Smooth muscle cell of the brain vasculature (primary cell): ENCODE measurements around the gene RHO.
"Not testable (repeated sequence)": the region's sequence is repeated elsewhere in the genome, so short reads cannot be mapped to it uniquely, and the experiment has no call there.

ENCODE experiments used
- DNase-seq: peaks from one replicate; pipeline ENCODE4 v3.0.0-alpha.2; 2012; ENCODE audit warnings: low read depth, low spot score

Gene RHO

GRCh38 chr3:129543156-129543790, 14.8 kb downstream of the RHO start, which contains the start of gene H1-8:
TSS of gene H1-8 (plus strand) at chr3:129543175. CDS start at chr3:129543219, 44 bp downstream.
- DNase-seq: no peak

- DNase-seq: no peak
Measured at GRCh38 chr3:129543999-129544398, 15.6 kb downstream of the RHO start.

GRCh38 chr3:129545951-129546350, 17.5 kb downstream of the RHO start:
- DNase-seq: not testable (repeated sequence)

GRCh38 chr3:129547241-129547640, 18.8 kb downstream of the RHO start:
- no peak for DNase-seq

GRCh38 chr3:129548104-129548965, 19.9 kb downstream of the RHO start:
- no peak for DNase-seq

GRCh38 chr3:129549006-129549800, 20.8 kb downstream of the RHO start:
- no peak for DNase-seq

GRCh38 chr3:129549805-129550204, 21.4 kb downstream of the RHO start:
- no peak for DNase-seq

- no peak for DNase-seq
Measured at GRCh38 chr3:129552287-129553050, 24.0 kb downstream of the RHO start.

GRCh38 chr3:129553171-129553570, 24.7 kb downstream of the RHO start:
- DNase-seq: no peak

GRCh38 chr3:129553719-129554118, 25.3 kb downstream of the RHO start:
- no peak for DNase-seq

GRCh38 chr3:129554356-129555152, 26.1 kb downstream of the RHO start:
- no peak for DNase-seq

GRCh38 chr3:129555153-129555550, 26.7 kb downstream of the RHO start:
- no peak for DNase-seq

- no peak for DNase-seq
Measured at GRCh38 chr3:129555616-129556357, 27.3 kb downstream of the RHO start.

GRCh38 chr3:129556358-129556695, 27.9 kb downstream of the RHO start:
- no peak for DNase-seq

- no peak for DNase-seq
Measured at GRCh38 chr3:129556890-129557547, 28.6 kb downstream of the RHO start.

GRCh38 chr3:129557548-129557894, 29.1 kb downstream of the RHO start:
- no peak for DNase-seq

- no peak for DNase-seq
Measured at GRCh38 chr3:129558081-129558771, 29.8 kb downstream of the RHO start.

- no peak for DNase-seq
Measured at GRCh38 chr3:129558772-129559564, 30.5 kb downstream of the RHO start.
